HG02973 (cell line): Measurements from ENCODE around the gene GSAP.

Experiments used
- ATAC-seq: cut with Tn5 transposase; IDR thresholded peaks from one replicate; pipeline ENCODE4 v1.9.1; 2021; ENCODE audit warnings: moderate library complexity; ENCODE audit not compliant: unreplicated experiment

Gene GSAP

DNA sequence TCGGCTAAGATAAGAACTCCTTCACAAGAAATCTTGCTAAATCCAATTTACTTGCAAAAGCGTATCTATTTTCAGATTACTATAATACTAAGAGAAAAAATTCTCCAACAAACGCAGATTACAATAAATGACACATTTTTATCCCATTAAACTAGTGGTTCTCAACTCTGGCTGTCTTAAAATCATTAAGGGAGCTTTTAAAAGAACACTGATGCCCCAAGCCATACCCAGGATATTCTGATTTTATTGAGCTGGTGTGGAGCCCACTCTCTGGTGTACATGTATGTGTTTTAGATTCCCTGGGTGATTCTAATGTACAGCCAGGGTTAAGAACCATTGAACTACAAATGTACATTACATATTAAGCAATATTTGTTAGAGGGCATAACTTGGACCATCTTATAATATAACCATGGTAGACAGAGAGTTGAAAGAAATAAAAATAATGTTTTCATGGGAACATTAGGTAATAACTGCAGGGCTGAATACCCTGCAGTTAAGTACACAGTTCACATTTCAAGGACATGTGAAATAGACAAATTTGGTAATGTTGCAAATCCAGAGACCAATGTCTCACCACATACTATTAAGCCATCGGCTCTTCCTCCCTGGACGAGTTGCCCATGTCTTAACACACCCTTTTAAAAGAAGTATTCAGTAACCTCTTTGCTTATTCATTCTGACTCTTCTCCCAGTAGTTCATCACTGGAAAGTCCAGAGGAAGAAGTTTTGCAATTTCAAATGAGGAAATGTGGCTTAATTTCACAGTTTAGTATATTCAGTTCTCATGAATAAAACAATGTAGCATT lies 6.2 kb downstream of the GSAP start:
- no peak for ATAC-seq

DNA sequence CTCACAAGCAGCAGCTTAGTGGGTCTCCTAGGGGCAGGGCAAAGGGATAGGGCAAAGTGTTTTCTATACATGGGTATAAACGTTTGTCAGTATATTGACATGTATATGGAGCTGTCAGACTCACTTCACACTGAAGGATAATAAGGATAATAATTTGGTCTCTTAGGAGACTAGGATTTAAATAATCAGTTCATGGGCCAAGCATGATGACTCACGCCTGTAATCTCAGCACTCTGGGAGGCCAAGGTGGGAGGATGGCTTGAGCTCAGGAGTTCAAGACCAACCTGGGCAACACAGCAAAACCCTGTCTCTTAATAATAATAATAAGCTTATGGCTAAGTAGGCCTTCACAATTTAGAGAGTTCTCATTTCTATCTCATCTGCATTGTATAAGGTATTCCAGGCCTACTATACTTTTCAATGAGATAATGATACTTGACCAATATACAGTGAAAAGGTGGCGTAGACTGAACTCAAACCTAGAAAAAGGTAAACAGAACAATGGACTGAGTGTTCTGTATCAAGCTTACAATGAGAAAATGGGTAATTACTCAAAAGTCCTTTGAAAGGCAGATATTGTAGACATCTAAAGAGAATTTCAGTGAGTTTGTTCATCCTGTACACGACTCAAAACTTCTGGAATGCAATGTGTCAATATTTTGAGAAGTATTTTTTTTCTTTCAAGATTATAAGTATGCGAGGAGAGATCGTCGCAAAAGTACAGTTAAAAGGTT lies 7.0 kb downstream of the GSAP start:
- ATAC-seq: no peak

DNA sequence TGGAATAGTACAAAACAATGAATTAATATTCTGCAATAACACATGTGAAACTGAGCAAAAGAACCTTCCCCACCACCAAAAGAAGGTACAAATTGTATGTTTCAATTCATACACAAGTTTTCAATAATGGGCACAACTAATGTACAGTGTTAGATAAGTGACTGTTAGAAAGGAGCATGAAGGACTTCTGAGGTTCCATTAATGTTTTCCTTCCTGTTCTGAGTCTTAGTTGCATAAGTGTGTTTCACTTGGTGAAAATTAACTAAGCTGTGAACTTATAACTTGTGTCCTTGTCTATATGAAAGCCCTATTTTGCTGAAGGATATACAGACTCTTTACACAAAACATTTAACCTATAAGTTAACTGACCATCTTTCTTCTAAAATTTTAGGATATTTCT lies 8.2 kb downstream of the GSAP start:
- no peak for ATAC-seq

GRCh38 chr7:77406421-77406820 lies 9.7 kb downstream of the GSAP start:
- no peak for ATAC-seq

DNA sequence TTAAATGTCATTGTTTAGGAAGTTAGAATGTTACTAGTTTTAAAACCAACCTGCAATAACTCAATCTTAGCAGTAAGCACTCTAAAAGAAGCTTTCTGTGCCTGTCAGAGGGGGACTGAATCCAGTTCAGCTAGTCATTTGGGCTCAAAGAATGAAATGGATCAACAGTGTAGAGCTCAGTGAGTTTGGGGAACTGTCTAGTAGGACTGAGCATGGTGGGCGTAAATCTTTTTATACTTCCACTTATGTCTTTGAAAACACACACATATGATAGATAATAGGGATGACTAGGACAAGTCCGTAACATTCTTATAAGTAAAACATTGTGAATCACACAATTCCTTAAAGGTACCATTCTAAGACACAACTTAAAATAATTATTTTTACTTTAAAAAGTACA lies 11.5 kb downstream of the GSAP start:
- ATAC-seq: no peak

DNA sequence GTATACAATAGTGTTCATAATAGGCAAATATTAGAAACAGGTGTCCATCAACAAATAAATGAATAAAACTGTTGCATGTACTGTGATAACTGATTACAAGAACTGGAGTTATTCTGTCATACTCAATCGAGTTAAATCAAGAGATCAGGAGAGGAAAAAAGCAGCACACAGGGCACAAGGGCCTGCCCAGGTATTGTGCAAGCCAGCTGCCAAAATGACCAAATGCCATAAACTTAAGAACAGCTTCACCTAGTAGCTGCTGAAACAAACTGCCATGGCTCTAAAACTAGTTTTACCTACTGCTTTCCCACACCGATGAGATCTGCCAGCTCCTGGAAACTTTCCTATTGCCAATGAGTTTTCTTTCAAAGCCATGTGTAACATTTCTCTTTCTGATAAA lies 12.2 kb downstream of the GSAP start:
- no peak for ATAC-seq

- ATAC-seq: no peak
These were observed 13.3 kb downstream of the GSAP start for GRCh38 chr7:77402818-77403217.

- no peak for ATAC-seq
These were observed 15.1 kb downstream of the GSAP start for GRCh38 chr7:77401002-77401401.

GRCh38 chr7:77399816-77400215 lies 16.3 kb downstream of the GSAP start:
- no peak for ATAC-seq

DNA sequence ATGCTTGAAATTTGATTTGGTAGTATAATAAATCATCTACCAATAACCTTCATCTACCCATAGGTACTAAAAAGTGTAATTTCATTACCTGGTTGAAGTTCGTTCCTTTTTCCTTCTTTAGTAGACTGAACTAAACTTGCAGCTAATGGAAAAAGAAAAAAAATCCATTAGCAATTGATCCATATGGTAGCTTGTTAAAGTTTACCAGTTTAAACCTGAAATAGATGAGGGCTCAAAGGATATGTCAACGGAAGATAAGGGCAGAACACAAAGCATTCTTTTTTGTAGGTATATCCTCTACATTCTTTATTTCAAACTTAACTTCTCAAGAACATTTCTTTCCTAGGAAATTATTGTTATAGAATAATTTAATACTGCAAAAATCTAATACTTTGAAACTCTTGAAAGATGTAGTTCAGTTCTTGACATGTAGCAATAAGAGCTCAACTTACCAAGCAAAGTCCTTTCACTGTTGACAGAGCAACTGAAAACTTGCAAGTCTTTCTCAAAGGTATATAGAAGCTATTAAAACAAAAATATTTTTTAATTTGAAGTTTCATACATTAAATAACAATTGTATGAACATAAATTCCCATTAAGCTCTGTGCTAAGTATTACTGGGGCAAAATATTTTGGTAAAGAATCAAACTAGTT lies 19.1 kb downstream of the GSAP start:
- no peak for ATAC-seq

DNA sequence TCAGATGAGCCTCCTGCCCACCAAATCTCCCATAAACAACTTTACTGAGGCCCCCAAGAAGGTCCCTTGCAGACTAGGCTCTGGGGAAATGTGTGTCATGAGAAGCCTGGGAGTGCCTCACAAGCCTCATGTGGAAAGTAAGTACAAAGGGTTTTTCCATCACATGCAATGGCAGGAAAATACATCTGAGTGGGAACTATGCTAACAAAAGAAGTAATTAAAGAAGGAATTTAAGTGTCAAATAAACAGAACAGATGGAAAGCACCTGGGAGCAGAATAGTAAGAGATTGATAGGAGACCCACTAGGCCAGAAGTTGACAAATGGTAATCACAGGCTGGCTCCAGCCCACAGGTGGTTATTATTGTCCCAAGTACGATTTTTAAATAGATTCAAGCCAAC lies 20.5 kb downstream of the GSAP start:
- ATAC-seq: no peak

- ATAC-seq: no peak
These were observed 22.2 kb downstream of the GSAP start for GRCh38 chr7:77393954-77394353.

DNA sequence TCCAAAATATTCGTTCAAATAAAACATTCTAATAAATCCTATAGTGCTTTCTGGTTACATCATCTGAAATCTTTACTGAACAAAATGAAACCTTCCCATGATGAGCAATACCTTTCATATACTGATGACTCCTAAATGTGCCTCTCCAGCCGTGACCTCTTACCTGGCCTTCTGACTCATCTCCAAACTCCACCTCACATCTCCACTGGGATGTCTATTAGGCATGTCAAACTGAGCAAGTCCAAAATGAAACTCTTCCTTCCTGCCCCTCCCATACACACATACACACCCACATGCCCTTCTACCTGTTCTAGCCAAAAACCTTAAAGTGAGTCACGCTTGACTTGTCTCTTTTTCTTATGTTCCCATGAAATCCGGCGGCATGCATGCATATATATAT lies 22.9 kb downstream of the GSAP start:
- peak; percentile 98 for ATAC-seq

- ATAC-seq: peak; percentile 52
These were observed 24.9 kb downstream of the GSAP start for GRCh38 chr7:77391230-77391629.

DNA sequence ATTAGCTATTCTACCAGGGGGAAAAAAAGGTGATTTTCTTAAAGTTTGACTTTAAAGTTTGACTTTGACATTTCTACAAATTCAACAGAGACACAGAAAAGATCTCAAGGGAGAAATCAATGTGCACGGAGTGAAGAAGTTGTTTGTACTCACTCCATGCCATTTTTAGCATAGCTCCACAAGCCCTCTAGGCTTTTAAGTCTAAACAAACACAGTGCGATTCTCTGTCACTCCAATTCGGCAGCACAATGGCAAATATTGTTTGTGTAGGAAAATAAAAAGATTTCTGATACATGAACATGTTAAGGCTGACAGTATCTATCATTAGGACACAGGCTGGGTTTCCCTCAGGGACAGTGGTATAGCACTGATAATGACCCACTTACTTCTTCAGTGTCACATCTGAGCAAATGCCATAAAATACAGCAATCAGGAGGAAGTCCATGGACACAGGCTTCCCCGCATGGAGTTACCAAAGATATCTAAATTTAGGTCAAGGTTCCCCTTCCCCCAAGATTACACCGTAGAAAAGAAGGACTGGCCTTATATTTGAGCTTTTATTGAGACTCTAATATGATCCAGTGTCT lies 28.0 kb downstream of the GSAP start:
- no peak for ATAC-seq

DNA sequence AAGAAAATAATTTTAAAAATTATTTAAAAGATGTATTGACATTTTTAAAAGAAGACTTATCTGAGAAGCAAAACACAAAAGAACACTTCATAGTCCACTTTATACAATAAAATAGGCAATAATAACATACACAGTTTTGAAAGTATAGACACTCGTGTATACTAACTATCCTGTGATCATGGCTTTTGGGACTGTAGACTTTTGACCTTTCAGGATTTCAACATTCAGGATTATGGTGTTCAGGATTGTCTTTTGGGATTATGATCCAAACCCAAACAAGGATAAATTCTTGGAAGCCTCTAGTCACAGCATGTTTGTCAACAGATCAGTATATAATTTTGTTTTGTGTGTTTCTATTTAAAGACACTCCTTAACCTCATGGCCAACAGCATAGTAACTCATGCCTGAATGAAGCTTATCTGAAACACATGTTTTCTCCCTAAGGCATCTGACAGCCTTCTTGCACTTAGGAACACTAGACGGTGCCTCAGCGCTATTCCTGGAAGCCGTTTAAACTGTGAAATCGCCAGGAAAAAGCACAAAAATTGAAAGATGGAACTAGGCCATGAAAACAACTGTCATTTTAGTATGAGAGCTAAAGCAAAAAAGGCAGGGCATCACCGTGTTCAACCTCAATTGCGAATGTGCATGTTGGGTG lies 29.9 kb downstream of the GSAP start:
- ATAC-seq: no peak

DNA sequence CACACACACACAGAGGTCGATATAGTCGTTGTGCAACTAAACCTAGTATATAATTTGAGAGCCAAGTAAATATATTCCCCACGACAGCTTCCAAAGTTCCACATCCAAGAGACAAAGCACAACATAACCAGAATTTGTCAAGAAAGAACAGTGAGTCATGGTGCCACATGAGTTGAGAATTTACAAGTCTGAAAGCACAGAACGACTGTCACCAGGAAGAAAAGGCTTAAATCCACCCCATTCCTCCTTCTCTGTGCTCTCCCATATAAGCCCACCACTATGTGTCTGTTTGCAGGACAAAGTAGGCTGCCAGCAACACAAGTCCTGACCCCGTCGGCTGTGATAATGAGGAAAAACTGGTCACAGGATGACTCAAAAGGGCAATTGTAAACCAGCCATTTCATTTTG lies 32.8 kb downstream of the GSAP start:
- ATAC-seq: no peak

DNA sequence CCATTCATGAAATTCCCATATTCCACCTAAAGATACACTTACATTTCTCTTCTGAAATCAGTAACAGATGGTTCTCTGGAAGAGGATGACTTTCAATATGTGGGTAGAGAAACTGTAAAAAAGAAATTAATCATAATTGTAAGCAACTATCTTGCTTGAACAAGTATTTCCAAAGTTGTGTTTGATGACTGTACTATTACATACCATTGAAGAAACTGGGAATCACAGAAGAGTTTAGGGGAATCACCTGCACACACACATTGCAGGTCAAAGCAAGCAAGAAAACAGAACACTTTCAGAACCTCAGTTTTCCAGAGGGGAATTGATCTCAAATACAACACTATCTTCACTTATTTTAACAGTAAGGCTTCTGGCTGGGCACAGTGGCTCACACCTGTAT lies 33.6 kb downstream of the GSAP start:
- ATAC-seq: no peak

DNA sequence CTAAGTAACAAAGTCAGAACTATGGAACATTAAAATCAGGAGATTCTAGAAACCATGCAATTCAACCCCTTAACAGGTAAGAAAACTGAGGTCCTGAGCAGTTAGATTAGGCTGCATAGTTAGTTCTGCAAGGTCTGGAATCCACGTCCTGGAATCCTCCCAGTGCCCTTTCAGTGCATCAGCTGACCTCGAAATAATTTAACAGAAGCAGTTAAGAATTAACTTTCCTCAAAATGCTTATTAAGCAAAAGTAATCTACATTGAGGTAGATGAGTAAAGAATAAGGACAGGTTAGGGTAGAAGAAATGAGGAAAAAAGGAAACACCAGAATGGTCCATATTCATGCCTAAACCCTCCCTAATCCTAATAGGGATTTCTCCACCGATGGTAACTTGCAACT lies 37.6 kb downstream of the GSAP start:
- ATAC-seq: no peak

DNA sequence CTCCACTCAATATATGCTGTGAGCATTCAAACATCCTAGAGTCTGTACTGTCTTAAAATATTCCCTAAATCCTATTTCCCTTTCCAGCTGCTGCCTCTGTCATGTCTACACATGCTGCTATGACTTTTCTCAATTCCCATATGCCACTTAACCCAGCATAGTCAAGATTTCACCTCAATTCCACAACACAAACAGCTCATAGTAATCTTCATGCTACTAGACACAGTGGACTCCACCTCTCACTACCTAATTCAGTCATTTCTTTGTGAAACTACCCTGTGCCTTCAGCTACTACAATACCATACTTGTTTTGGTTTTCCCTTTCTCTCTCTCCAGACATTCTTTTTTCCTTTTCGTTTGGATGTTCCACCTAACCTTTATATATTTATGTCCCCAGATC lies 45.5 kb downstream of the GSAP start:
- peak; percentile 72 for ATAC-seq

GRCh38 chr7:77368974-77369373 lies 47.2 kb downstream of the GSAP start:
- no peak for ATAC-seq
